SK-MEL-5 (cell line): Measurements from ENCODE around the gene TNFSF12. TPM values are rescaled to one million over a fixed set of nuclear protein-coding genes. Genes with fewer than 3 reads are reported as not detected.

Experiments used
- DNase-seq: peaks from one replicate; pipeline ENCODE4 v3.0.0-alpha.2; 2016; ENCODE audit warnings: low read depth, low spot score
- in situ Hi-C: cut with HindIII; loops from 2 replicates; pipeline ENCODE4 v1.10.0; 2016; ENCODE audit warnings: low sequenced_read_pairs, high pct_unique_total_duplicates, low pct_unique_long_range_greater_than_20kb
- total RNA-seq: library from RNA; depleted of rRNA; stranded (reverse); fragments of >200 nt; shearing (Covaris generic); gene quantifications from 2 replicates; pipeline ENCODE4 v1.2.3, GENCODE V29; 2014

TNFSF12 gene
- total RNA-seq, 1 experiment from 2014 or later, result 1.2 TPM

DNA sequence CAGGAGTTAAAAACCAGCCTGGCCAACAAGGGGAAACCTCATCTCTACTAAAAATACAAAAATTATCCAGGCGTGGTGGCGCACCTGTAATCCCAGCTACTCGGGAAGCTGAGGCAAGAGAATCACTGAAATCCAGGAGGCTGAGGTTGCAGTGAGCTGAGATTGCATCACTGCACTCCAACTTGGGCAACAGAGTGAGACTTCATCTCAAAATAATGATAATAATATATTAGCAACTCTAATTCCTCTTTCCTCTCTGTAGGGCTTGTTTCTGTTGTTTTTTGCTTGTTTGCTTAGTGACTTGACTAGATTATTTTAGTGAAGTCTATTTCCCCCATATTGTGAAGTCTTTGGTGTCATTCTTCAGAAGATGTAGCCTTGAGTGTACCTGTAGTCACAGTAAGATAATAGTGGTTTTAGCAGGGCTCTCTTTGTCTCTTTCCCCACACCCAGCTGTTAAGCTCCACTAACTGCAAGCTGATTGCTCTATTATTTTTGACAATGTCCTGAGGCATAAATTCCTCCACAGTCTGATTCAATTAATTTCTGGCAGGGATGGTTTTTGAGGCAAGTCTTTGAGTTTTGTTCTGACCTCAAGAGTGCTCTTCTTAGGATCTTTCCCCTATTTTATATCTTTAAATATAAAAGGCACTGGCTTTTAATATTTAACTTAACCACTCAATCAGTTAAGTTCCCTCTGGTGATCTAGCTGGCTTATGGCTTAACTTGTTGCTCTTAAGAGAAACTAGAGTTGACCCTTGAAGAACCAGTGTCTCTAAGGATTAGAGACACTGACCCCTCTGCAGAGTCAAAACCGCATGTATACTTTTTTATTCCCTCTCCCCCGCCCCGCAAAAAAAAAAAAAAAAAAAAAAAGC is 18.6 kb upstream of the TNFSF12 start:
- DNase-seq, result no peak
- in situ Hi-C loops, result no loop called here

- DNase-seq, result no peak
- in situ Hi-C loops, result no loop called here
Observed at GRCh38 chr17:7538050-7538449, 10.8 kb upstream of the TNFSF12 start.

DNA sequence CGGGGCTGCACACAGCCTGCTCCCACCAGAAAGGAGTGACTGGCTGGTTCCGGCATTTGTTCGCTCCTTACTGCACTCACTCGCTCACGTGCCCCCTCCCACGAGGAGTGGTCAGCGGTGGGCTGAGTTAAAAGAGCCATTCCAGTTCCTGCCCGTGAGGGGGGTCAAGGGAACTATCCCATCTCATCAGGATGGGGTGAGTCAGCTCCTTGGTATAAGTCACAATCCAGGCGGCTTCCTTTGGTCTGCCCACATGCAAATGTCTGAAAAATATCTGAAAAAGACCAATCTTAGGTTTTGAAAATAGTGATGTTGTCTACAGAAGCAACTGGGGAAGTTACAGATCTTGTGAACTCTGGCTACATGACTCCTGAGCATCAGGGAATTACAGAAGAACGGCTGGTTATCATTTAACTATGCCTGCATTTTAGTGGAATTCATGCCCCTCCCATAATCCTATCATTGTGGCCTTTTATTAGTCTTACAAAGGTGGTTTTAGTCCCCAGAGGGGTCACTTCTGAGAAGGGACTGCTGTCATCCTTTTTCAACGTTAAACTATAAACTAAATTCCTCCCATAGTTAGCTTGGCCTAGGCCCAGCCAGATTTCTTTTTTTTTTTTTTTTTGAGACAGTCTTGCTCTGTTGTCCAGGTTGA is 9.8 kb upstream of the TNFSF12 start:
- no peak for DNase-seq
- in situ Hi-C loops, result no loop called here

GRCh38 chr17:7541074-7541621 is 7.7 kb upstream of the TNFSF12 start:
- DNase-seq, result no peak
- in situ Hi-C loops, result no loop called here

DNA sequence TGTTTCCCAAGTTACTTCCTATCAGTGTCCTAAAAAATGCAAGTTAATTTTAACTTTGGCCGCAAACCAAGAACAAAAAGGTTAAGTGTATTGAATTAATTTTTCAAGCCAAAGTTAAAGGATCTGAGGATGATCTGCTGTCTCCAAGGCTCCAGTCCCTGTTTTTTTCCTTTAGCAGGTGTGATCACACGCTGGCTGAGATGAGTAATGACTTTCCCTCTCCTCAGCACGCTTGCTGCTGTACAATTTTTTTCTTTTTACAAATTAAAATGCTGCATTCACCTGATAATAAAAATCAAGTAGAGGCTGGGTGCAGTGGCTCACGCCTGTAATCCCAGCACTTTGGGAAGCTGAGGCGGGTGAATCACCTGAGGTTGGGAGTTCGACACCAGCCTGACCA is 3.9 kb upstream of the TNFSF12 start:
- in situ Hi-C loops, result no loop called here
- DNase-seq, result no peak

DNA sequence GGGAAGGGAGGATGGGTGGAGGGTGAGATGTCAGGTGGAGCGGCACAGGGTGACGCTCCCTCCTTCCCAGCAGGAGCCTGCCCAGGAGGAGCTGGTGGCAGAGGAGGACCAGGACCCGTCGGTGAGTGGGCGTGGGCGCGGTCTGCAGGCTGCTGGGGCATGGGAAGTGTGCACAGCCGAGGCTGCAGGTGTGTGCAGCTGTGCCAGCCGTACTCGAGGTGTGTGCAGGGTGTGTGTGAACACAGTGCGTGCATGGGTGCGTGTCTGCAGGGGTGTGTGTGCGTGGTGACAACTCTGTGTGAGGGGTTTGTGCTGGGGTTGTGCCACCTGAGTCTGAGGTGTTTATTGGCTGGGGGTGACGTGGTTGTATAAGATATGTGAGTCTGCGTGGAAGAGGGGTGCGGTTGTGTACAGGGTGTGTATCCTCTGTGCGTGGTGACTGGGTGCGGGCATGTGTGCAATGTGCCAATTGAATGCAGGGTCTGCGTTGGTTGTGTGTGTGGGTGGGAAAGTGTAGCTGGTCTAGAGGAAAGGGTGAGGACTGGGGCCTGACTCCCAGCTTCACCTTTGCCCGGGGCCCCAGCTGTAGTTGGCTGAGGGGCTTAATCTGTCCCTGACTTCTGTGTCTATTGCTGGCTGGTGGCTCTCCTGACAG is 670 bp downstream of the TNFSF12 start:
- in situ Hi-C loops, result no loop called here
- no peak for DNase-seq

- no peak for DNase-seq
- in situ Hi-C loops, result no loop called here
Observed at GRCh38 chr17:7550344-7550743, 1.5 kb downstream of the TNFSF12 start.

DNA sequence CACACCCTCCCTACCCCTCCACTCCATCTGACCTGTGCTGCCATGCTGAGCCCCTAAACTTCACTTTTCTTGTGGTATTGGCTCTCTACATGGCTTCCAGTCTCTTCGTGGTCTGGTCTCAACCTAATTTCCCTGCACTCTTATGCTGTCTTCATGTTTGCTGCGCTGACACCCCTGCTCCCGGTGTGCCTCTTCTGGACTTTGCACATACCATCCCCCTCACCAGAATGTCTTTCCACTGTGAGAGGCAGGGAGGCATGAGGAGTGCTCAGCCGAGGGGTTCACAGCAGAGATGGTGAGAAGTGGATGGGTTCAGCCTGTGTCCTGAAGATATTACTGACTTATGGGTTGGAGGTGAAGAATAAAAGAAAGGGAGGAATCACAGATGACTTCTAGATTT is 2.5 kb downstream of the TNFSF12 start:
- in situ Hi-C loops, result no loop called here
- no peak for DNase-seq

GRCh38 chr17:7552621-7553051 is 3.8 kb downstream of the TNFSF12 start:
- in situ Hi-C loops, result no loop called here
- DNase-seq, result peak; percentile 71

- DNase-seq, result no peak
- in situ Hi-C loops, result no loop called here
Observed at GRCh38 chr17:7553356-7553755, 4.5 kb downstream of the TNFSF12 start.

DNA sequence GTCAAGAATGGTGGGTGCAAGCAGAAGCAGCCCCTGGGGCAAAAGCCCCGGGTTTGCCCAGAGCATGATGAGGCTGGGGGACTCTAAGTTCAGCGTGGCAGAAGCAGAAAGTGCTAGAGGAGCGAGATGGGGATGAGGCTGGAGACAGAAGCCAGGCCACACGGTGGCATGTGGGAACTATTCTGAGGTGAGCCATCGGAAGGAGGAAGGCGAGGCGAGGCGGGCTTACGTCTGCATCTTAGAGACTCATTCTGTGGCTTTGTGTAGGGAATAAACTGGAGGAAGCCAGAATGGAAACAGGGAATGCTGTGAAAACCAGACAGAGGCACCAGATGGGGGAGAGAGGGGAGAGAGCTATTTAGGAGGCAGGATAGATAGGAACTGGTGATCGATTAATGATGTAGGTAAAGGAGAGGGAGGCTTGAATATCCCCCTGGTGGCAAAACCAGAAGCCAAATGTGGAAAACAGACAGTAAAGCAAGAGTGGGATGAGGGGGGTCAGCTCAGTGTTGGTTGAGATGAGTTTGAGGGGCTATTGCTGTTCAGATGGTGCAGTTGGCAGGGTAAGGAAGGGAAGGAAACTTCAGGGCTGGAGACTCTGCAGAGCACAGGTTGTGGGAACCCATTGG is 6.6 kb downstream of the TNFSF12 start:
- in situ Hi-C loops, result no loop called here
- DNase-seq, result no peak

- DNase-seq, result no peak
- in situ Hi-C loops, result no loop called here
Observed at GRCh38 chr17:7556627-7557026, 7.8 kb downstream of the TNFSF12 start.

DNA sequence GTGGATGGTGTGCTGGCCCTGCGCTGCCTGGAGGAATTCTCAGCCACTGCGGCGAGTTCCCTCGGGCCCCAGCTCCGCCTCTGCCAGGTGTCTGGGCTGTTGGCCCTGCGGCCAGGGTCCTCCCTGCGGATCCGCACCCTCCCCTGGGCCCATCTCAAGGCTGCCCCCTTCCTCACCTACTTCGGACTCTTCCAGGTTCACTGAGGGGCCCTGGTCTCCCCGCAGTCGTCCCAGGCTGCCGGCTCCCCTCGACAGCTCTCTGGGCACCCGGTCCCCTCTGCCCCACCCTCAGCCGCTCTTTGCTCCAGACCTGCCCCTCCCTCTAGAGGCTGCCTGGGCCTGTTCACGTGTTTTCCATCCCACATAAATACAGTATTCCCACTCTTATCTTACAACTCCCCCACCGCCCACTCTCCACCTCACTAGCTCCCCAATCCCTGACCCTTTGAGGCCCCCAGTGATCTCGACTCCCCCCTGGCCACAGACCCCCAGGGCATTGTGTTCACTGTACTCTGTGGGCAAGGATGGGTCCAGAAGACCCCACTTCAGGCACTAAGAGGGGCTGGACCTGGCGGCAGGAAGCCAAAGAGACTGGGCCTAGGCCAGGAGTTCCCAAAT is 8.4 kb downstream of the TNFSF12 start:
- DNase-seq, result no peak
- in situ Hi-C loops, result no loop called here

DNA sequence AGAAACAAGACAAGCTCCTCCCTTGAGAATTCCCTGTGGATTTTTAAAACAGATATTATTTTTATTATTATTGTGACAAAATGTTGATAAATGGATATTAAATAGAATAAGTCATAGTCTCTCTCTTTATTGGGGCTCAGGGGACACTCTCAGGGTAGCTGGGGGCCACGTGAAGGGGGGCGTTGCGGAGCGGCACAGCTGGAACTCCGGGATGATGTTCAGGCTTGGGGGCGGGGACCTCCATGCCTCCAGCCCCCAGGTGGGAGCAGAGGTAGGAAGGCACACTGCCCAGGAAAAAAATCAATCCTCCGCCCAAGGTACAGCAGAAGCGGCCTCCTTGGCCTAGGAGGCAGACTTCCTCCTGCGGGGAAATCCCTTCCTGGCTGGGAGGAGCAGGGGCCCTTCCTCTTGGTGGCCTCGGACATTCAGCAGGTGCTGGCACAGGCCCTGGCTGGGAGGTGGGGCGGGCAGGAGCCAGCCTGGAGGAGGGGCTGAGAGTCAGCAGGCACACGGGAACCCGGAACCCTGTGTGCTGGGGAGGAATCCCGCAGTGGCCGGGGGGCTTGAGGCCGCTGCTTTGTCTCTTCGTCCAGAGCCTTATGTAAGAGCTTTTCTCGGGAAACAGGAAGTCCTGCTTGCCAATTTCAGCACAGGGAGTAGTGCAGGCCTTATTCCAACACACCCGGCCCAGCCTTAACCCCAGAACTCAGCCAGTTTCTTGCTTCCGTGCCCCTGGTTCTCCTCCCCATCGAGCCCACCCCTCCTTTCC is 9.1 kb downstream of the TNFSF12 start:
- in situ Hi-C loops, result no loop called here
- no peak for DNase-seq

DNA sequence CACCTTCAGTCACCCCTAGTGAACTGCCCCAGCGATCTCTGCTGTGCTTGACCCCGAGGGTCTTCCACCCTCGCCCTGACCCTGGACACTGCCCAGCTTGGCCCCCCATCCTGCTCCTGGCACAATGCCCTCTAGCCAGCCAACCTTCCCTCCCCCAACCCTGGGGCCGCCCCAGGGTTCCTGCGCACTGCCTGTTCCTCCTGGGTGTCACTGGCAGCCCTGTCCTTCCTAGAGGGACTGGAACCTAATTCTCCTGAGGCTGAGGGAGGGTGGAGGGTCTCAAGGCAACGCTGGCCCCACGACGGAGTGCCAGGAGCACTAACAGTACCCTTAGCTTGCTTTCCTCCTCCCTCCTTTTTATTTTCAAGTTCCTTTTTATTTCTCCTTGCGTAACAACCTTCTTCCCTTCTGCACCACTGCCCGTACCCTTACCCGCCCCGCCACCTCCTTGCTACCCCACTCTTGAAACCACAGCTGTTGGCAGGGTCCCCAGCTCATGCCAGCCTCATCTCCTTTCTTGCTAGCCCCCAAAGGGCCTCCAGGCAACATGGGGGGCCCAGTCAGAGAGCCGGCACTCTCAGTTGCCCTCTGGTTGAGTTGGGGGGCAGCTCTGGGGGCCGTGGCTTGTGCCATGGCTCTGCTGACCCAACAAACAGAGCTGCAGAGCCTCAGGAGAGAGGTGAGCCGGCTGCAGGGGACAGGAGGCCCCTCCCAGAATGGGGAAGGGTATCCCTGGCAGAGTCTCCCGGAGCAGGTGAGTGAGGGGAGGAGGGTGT is 9.9 kb downstream of the TNFSF12 start, which contains the start of gene TNFSF13:
TNFSF13 (plus strand) TSS at position 207 of the 776 bp plus-strand sequence; CDS start at position 497, 290 bp downstream.
- no peak for DNase-seq
- in situ Hi-C loops, result no loop called here
